HepG2 (cell line): Measurements from ENCODE around the gene CD24. TPM values are rescaled to one million over a fixed set of nuclear protein-coding genes. Genes with fewer than 3 reads are reported as not detected.
A peak's percentile ranks its signal among the peaks of the same experiment; 100 is the strongest.

Experiments used
- DZIP1 ChIP-seq: sonication (generic); formaldehyde crosslinking; IDR thresholded peaks from 2 replicates; pipeline ENCODE4 v1.5.0; 2020; ENCODE audit warnings: mild to moderate bottlenecking, missing genetic modification reagents
- HOXA5 ChIP-seq: sonication (generic); formaldehyde crosslinking; IDR thresholded peaks from 2 replicates; pipeline ENCODE4 v1.4.0; 2020; ENCODE audit warnings: missing genetic modification reagents
- KMT2B ChIP-seq: IDR thresholded peaks from 2 replicates; pipeline ENCODE4 v1.6.1; 2016; ENCODE audit warnings: missing genetic modification reagents, missing compliant biosample characterization
- MXD3 ChIP-seq: IDR thresholded peaks from 2 replicates; pipeline ENCODE4 v1.6.1; 2016; ENCODE audit warnings: mild to moderate bottlenecking, missing biosample characterization, missing genetic modification reagents
- MYNN ChIP-seq: sonication (generic); formaldehyde crosslinking; IDR thresholded peaks from 2 replicates; pipeline ENCODE4 v1.4.0; 2020; ENCODE audit warnings: mild to moderate bottlenecking, low read depth, missing genetic modification reagents
- NFIB ChIP-seq: sonication (generic); formaldehyde crosslinking; IDR thresholded peaks from 2 replicates; pipeline ENCODE4 v1.9.0; 2021; ENCODE audit warnings: missing genetic modification reagents, mild to moderate bottlenecking, borderline replicate concordance
- SALL1 ChIP-seq: sonication (generic); formaldehyde crosslinking; IDR thresholded peaks from 2 replicates; pipeline ENCODE4 v1.8.0; 2022; ENCODE audit warnings: mild to moderate bottlenecking, missing genetic modification reagents
- SAP130 ChIP-seq: IDR thresholded peaks from 2 replicates; pipeline ENCODE4 v1.6.1; 2016; ENCODE audit warnings: low read depth
- SIX4 ChIP-seq: sonication (generic); formaldehyde crosslinking; IDR thresholded peaks from 2 replicates; pipeline ENCODE4 v1.4.0; 2020; ENCODE audit warnings: missing genetic modification reagents
- ZBTB21 ChIP-seq: sonication (generic); formaldehyde crosslinking; IDR thresholded peaks from 2 replicates; pipeline ENCODE4 v1.4.0; 2020; ENCODE audit warnings: missing genetic modification reagents
- ZFP36L2 ChIP-seq: sonication (generic); formaldehyde crosslinking; IDR thresholded peaks from 2 replicates; pipeline ENCODE4 v1.4.0; 2020; ENCODE audit warnings: missing genetic modification reagents
- ZNF230 ChIP-seq: sonication (generic); formaldehyde crosslinking; IDR thresholded peaks from 2 replicates; pipeline ENCODE4 v1.4.0; 2020; ENCODE audit warnings: mild to moderate bottlenecking, missing genetic modification reagents
- ZNF232 ChIP-seq: sonication (generic); formaldehyde crosslinking; IDR thresholded peaks from 2 replicates; pipeline ENCODE4 v1.4.0; 2020; ENCODE audit warnings: missing genetic modification reagents, borderline replicate concordance
- ZNF260 ChIP-seq: sonication (generic); formaldehyde crosslinking; IDR thresholded peaks from 2 replicates; pipeline ENCODE4 v1.4.0; 2020; ENCODE audit warnings: missing genetic modification reagents, low read depth, mild to moderate bottlenecking, borderline replicate concordance
- ZNF331 ChIP-seq: sonication (generic); formaldehyde crosslinking; IDR thresholded peaks from 2 replicates; pipeline ENCODE4 v1.4.0; 2020; ENCODE audit warnings: missing genetic modification reagents
- ZNF574 ChIP-seq: sonication (generic); formaldehyde crosslinking; IDR thresholded peaks from 2 replicates; pipeline ENCODE4 v1.4.0; 2020; ENCODE audit warnings: missing genetic modification reagents
- ZNF580 ChIP-seq: IDR thresholded peaks from 2 replicates; pipeline ENCODE4 v1.6.1; 2016; ENCODE audit warnings: low read depth, borderline replicate concordance
- ZNF652 ChIP-seq: IDR thresholded peaks from 2 replicates; pipeline ENCODE4 v1.6.1; 2016; ENCODE audit warnings: low read depth, borderline replicate concordance
- ZNF879 ChIP-seq: sonication (generic); formaldehyde crosslinking; IDR thresholded peaks from 2 replicates; pipeline ENCODE4 v1.8.1; 2023; ENCODE audit warnings: missing genetic modification reagents
- ZSCAN9 ChIP-seq: IDR thresholded peaks from 2 replicates; pipeline ENCODE4 v1.6.1; 2016; ENCODE audit warnings: borderline replicate concordance
- polyA plus RNA-seq, 8 experiments: library from polyadenylated mRNA; depleted of rRNA in 3 of 8; stranded (reverse) in 7 of 8; unstranded in 1 of 8; fragments of >200 nt; fragmentation: Illumina TruSeq in 4 of 8; extraction: Trizol in 4 of 8; gene quantifications; 2 replicates each; pipeline versions ENCODE4 v1.2.1 to v1.2.3, GENCODE V29; 2011 to 2016; ENCODE audit warnings: low read depth in 4 of 8, missing spikeins in 1 of 8, mixed read lengths in 1 of 8; ENCODE audit not compliant: insufficient read depth in 1 of 8
- total RNA-seq, 5 experiments: library from RNA; depleted of rRNA; stranded (reverse); fragments of >200 nt; fragmentation: Illumina TruSeq; extraction: Trizol; gene quantifications; 2 replicates each; pipeline ENCODE4 v1.2.3, GENCODE V29; 2016; ENCODE audit warnings: low read depth in 1 of 5
- TF ChIP-seq, protein P1 (sequence below), 2 experiments: sonication (generic) in 1 of 2; formaldehyde crosslinking in 1 of 2; IDR thresholded peaks; 2 replicates each; pipeline versions ENCODE4 v1.4.0 to v1.6.1; 2018 to 2020; ENCODE audit warnings: missing genetic modification reagents in 2 of 2, borderline replicate concordance in 1 of 2, low read depth in 1 of 2, mild to moderate bottlenecking in 1 of 2, missing biosample characterization in 1 of 2

Gene CD24
- total and polyA plus RNA-seq, 2 of the 13 experiments (the other 11 are each of a cell fraction or from before 2014, with no cell fraction given), result 11.3 to 30.5 TPM

DNA sequence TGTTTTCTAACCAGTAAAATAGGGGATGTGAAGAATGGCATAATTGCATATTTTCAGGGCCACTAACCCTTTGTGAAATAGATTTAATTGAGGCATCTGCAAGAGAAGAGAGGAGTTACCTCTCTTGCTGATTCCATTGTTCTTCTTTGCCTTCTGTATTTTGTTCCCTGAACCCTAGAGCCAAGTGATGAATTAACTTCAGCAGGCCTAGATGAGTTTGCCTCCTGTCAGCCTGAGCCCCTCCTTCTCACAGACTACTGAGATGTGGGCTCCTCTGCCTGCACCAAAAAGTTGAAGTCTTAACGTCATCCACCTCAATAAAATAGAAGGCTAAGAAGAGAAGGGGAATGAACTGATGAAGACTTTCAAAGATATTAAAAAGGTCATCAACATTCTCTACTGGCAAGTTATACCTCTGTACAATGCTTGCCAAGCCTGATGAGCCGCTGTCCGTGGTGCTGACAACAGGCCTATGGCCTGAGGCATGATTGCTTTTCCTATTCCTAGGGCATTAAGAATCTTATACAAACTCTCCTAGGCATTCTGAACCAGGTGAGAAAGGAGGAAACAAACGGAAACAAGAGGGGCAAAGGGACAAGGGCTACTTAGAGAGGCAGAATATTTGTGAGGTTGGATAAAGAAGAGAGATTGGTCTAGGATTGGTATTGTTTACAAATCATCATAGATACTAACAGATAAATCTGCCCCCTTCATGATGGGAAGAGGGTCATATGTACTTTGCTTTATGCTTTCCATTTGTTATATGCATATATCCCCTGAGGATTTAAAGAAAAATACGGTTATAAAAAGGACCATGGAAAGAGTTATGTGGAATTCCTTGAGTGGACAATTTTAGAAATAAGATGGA, 46.8 kb downstream of the CD24 start (continued):
- TF ChIP-seq, protein P1, sequence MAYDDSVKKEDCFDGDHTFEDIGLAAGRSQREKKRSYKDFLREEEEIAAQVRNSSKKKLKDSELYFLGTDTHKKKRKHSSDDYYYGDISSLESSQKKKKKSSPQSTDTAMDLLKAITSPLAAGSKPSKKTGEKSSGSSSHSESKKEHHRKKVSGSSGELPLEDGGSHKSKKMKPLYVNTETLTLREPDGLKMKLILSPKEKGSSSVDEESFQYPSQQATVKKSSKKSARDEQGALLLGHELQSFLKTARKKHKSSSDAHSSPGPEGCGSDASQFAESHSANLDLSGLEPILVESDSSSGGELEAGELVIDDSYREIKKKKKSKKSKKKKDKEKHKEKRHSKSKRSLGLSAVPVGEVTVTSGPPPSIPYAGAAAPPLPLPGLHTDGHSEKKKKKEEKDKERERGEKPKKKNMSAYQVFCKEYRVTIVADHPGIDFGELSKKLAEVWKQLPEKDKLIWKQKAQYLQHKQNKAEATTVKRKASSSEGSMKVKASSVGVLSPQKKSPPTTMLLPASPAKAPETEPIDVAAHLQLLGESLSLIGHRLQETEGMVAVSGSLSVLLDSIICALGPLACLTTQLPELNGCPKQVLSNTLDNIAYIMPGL (CRISPR knock-in tag; IDR thresholded peaks at IDR 0.05; ENCODE audit: borderline replicate concordance in 1 of 2, low read depth in 1 of 2), result no peak
- TF ChIP-seq ZNF652 (peak; percentile 16; the same call in 1 of the 2 replicates), ZFP36L2 (CRISPR knock-in tag) (0 out of 2 replicates have a peak, but pooled peaks have one; percentile 75), ZNF232 (CRISPR knock-in tag) (peak; percentile 83; the same call in 1 of the 2 replicates), ZBTB21 (CRISPR knock-in tag) (peak; percentile 32; the same call in 1 of the 2 replicates), ZNF580 (CRISPR knock-in tag) (peak; percentile 24; the same call in 1 of the 2 replicates), KMT2B (CRISPR knock-in tag) (peak; percentile 67; the same call in 1 of the 2 replicates), ZNF260 (CRISPR knock-in tag) (no peak), ZNF879 (no peak), NFIB (CRISPR knock-in tag) (no peak), SIX4 (CRISPR knock-in tag) (0 out of 2 replicates have a peak, but pooled peaks have one; percentile 36), MYNN (CRISPR knock-in tag) (0 out of 2 replicates have a peak, but pooled peaks have one; percentile 44), ZNF574 (CRISPR knock-in tag) (0 out of 2 replicates have a peak, but pooled peaks have one; percentile 25), SAP130 (peak; percentile 47), SALL1 (CRISPR knock-in tag) (peak; percentile 49; the same call in 1 of the 2 replicates), ZNF230 (CRISPR knock-in tag) (0 out of 2 replicates have a peak, but pooled peaks have one; percentile 28), MXD3 (CRISPR knock-in tag) (0 out of 2 replicates have a peak, but pooled peaks have one; percentile 31), ZNF331 (CRISPR knock-in tag) (peak; percentile 75), DZIP1 (CRISPR knock-in tag) (no peak), HOXA5 (CRISPR knock-in tag) (peak; percentile 47; the same call in 1 of the 2 replicates), ZSCAN9 (CRISPR knock-in tag) (peak; percentile 93)
